SK-N-SH treated with all-trans-retinoic acid at 6 μM for 48 hours (cell line): ENCODE results near the gene MINK1.
A peak's percentile ranks its signal among the peaks of the same experiment; 100 is the strongest.
"Not testable (repeated sequence)": the region's sequence is repeated elsewhere in the genome, so short reads cannot be mapped to it uniquely, and the experiment has no call there.

Experiments used
- ATAC-seq: fragments of 200-7000 bp; cut with Tn5 transposase; 3 replicates; pipeline ENCODE4 v1.9.1; 2020; ENCODE audit warnings: mild to moderate bottlenecking, moderate library complexity
- BACH2 ChIP-seq: fragments of 250-450 bp; sonication (Bioruptor Pico); IDR thresholded peaks from 2 replicates; pipeline ENCODE4 v1.9.0; 2021; ENCODE audit warnings: mild to moderate bottlenecking, borderline replicate concordance
- CSDC2 ChIP-seq: fragments of 250-450 bp; sonication (Bioruptor Pico); IDR thresholded peaks from 2 replicates; pipeline ENCODE4 v1.5.0; 2020; ENCODE audit warnings: mild to moderate bottlenecking, moderate library complexity
- ESRRG ChIP-seq: fragments of 250-450 bp; sonication (Bioruptor Pico); IDR thresholded peaks from 2 replicates; pipeline ENCODE4 v1.6.1; 2021; ENCODE audit warnings: mild to moderate bottlenecking
- GLIS3 ChIP-seq: fragments of 250-450 bp; sonication (Bioruptor Pico); IDR thresholded peaks from 2 replicates; pipeline ENCODE4 v1.5.0; 2020; ENCODE audit warnings: mild to moderate bottlenecking, moderate library complexity
- ISL1 ChIP-seq: fragments of 250-450 bp; sonication (Bioruptor Pico); IDR thresholded peaks from 2 replicates; pipeline ENCODE4 v2.1.2; 2022; ENCODE audit warnings: mild to moderate bottlenecking, moderate library complexity
- POU6F1 ChIP-seq: fragments of 250-450 bp; sonication (Bioruptor Pico); IDR thresholded peaks from 2 replicates; pipeline ENCODE4 v1.8.0; 2021; ENCODE audit warnings: low read depth, mild to moderate bottlenecking, moderate library complexity, borderline replicate concordance
- PPARA ChIP-seq: fragments of 250-450 bp; sonication (Bioruptor Pico); IDR thresholded peaks from 2 replicates; pipeline ENCODE4 v1.5.0; 2020; ENCODE audit warnings: mild to moderate bottlenecking, borderline replicate concordance
- RARB ChIP-seq: fragments of 250-450 bp; sonication (Bioruptor Pico); IDR thresholded peaks from 2 replicates; pipeline ENCODE4 v1.8.0; 2021; ENCODE audit warnings: mild to moderate bottlenecking, moderate library complexity
- SNAI2 ChIP-seq: fragments of 250-450 bp; sonication (Bioruptor Pico); IDR thresholded peaks from 2 replicates; pipeline ENCODE4 v1.5.0; 2020; ENCODE audit warnings: mild to moderate bottlenecking, moderate library complexity
- TCF4 ChIP-seq: fragments of 250-450 bp; sonication (Bioruptor Pico); IDR thresholded peaks from 2 replicates; pipeline ENCODE4 v1.8.0; 2021; ENCODE audit warnings: mild to moderate bottlenecking, moderate library complexity, borderline replicate concordance
- TOX ChIP-seq: fragments of 250-450 bp; sonication (Bioruptor Pico); IDR thresholded peaks from 2 replicates; pipeline ENCODE4 v1.8.0; 2021; ENCODE audit warnings: mild to moderate bottlenecking, moderate library complexity, borderline replicate concordance
- ZC3H10 ChIP-seq: fragments of 250-450 bp; sonication (Bioruptor Pico); IDR thresholded peaks from 2 replicates; pipeline ENCODE4 v1.5.1; 2021; ENCODE audit warnings: mild to moderate bottlenecking, moderate library complexity
- ZFP3 ChIP-seq: fragments of 250-450 bp; sonication (Bioruptor Pico); IDR thresholded peaks from 2 replicates; pipeline ENCODE4 v1.5.0; 2020; ENCODE audit warnings: mild to moderate bottlenecking, moderate library complexity
- ZFP30 ChIP-seq: fragments of 450-650 bp; formaldehyde crosslinking; IDR thresholded peaks from 2 replicates; pipeline ENCODE4 v1.5.0; 2022; ENCODE audit warnings: mild to moderate bottlenecking, moderate library complexity
- ZNF565 ChIP-seq: fragments of 450-650 bp; formaldehyde crosslinking; conservative IDR thresholded peaks from 2 replicates; pipeline ENCODE4 v1.5.0; 2020; ENCODE audit warnings: low read depth, mild to moderate bottlenecking, moderate library complexity
- ZNF70 ChIP-seq: fragments of 450-650 bp; formaldehyde crosslinking; IDR thresholded peaks from 2 replicates; pipeline ENCODE4 v1.5.0; 2020; ENCODE audit warnings: mild to moderate bottlenecking, moderate library complexity
- TF ChIP-seq, protein P1 (sequence below): fragments of 250-450 bp; sonication (Bioruptor Pico); IDR thresholded peaks from 2 replicates; pipeline ENCODE4 v1.5.0; 2020; ENCODE audit warnings: mild to moderate bottlenecking, moderate library complexity
- TF ChIP-seq, protein P2 (sequence below): fragments of 250-450 bp; sonication (Bioruptor Pico); IDR thresholded peaks from 2 replicates; pipeline ENCODE4 v1.8.0; 2020; ENCODE audit warnings: mild to moderate bottlenecking, moderate library complexity, borderline replicate concordance
- TF ChIP-seq, protein P3 (sequence below): fragments of 250-450 bp; sonication (Bioruptor Pico); IDR thresholded peaks from 2 replicates; pipeline ENCODE4 v1.5.1; 2021; ENCODE audit warnings: mild to moderate bottlenecking, moderate library complexity

MINK1 gene

DNA sequence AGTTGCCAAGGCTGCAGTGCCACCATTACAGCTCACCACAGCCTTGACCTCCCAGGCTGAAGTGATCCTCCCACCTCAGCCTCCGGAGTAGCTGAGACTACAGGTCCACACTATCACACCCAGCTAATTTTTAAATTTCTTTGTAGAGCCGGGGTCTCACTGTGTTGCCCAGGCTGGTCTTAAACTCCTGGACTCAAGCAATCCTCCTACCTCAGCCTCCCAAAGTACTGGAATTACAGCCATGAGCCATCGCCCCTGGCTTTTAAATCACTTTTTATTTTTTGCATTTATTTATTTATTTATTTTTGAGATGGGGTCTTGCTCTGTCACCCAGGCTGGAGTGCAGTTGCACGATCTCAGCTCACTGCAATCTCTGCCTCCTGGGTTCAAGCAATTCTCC is 81.4 kb downstream of the MINK1 start:
- ATAC-seq: not testable (repeated sequence)

DNA sequence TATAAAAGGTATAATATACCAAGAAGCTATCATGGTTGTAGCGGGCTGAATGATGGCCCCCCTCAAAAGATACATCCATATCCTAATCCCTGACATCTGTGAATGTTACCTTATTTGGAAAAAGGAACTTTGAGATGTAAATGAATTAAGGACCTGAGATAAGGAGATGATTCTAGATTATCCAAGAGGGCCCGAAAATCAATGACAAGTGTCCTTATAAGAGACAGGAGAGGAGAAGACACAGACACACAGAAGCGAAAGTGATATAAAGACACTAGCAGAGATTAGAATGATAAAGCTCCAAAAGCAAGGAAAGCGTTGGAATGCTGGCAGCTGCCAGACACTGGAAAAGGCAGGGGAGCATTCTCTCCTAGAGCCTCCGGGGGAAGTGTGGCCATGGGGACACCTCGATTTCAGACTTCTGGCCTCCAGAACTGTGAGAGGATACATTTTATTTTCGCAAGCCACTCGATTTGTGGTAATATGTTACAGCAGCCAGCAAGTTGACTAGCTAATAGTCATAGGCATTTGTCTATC is 86.4 kb downstream of the MINK1 start:
- peak; percentile 48 for ATAC-seq

GRCh38 chr17:4920351-4921048 is 87.4 kb downstream of the MINK1 start:
- TF ChIP-seq CSDC2 (CRISPR knock-in tag) (no peak), ZFP30 (CRISPR knock-in tag) (no peak), TOX (CRISPR knock-in tag) (no peak), ZNF70 (CRISPR knock-in tag) (no peak), PPARA (CRISPR knock-in tag) (no peak), ISL1 (CRISPR knock-in tag) (no peak), ZFP3 (no peak), ZC3H10 (CRISPR knock-in tag) (no peak), ESRRG (CRISPR knock-in tag) (no peak), BACH2 (CRISPR knock-in tag) (no peak), RARB (no peak)
- ATAC-seq: no peak; the same call in 2 of the 3 replicates

More for the DNA sequence above, 86.4 kb downstream of the MINK1 start:
- TF ChIP-seq POU6F1 (CRISPR knock-in tag) (no peak), ZC3H10 (CRISPR knock-in tag) (no peak), ZFP30 (CRISPR knock-in tag) (no peak), TCF4 (CRISPR knock-in tag) (peak; percentile 30; the same call in 1 of the 2 replicates), GLIS3 (CRISPR knock-in tag) (no peak), ISL1 (CRISPR knock-in tag) (no peak)
- TF ChIP-seq, protein P1, sequence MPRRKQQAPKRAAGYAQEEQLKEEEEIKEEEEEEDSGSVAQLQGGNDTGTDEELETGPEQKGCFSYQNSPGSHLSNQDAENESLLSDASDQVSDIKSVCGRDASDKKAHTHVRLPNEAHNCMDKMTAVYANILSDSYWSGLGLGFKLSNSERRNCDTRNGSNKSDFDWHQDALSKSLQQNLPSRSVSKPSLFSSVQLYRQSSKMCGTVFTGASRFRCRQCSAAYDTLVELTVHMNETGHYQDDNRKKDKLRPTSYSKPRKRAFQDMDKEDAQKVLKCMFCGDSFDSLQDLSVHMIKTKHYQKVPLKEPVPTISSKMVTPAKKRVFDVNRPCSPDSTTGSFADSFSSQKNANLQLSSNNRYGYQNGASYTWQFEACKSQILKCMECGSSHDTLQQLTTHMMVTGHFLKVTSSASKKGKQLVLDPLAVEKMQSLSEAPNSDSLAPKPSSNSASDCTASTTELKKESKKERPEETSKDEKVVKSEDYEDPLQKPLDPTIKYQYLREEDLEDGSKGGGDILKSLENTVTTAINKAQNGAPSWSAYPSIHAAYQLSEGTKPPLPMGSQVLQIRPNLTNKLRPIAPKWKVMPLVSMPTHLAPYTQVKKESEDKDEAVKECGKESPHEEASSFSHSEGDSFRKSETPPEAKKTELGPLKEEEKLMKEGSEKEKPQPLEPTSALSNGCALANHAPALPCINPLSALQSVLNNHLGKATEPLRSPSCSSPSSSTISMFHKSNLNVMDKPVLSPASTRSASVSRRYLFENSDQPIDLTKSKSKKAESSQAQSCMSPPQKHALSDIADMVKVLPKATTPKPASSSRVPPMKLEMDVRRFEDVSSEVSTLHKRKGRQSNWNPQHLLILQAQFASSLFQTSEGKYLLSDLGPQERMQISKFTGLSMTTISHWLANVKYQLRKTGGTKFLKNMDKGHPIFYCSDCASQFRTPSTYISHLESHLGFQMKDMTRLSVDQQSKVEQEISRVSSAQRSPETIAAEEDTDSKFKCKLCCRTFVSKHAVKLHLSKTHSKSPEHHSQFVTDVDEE (CRISPR knock-in tag): no peak

DNA sequence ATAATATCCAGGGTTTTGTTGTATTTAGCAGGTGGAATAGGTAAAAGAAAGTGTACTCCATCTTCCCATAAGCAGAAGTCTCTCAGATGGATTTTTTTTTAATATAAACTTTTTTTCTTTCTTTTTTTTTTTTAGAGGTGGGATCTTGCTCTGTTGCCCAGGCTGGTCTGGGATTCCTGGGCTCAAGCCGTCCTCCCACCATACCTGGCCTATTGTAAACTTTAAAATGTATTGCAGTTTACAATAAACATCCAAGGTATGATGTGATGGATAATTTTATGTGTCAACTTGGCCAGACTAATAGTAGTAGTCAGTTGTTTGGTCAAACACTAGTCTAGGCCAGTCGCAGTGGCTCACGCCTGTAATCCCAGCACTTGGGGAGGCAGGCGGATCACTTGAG is 88.2 kb downstream of the MINK1 start:
- TF ChIP-seq SNAI2 (CRISPR knock-in tag): no peak
- TF ChIP-seq, protein P2, sequence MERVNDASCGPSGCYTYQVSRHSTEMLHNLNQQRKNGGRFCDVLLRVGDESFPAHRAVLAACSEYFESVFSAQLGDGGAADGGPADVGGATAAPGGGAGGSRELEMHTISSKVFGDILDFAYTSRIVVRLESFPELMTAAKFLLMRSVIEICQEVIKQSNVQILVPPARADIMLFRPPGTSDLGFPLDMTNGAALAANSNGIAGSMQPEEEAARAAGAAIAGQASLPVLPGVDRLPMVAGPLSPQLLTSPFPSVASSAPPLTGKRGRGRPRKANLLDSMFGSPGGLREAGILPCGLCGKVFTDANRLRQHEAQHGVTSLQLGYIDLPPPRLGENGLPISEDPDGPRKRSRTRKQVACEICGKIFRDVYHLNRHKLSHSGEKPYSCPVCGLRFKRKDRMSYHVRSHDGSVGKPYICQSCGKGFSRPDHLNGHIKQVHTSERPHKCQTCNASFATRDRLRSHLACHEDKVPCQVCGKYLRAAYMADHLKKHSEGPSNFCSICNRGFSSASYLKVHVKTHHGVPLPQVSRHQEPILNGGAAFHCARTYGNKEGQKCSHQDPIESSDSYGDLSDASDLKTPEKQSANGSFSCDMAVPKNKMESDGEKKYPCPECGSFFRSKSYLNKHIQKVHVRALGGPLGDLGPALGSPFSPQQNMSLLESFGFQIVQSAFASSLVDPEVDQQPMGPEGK (CRISPR knock-in tag): no peak
- TF ChIP-seq ISL1 (CRISPR knock-in tag): no peak
- no peak for ATAC-seq

GRCh38 chr17:4926577-4927335 is 93.6 kb downstream of the MINK1 start:
- ATAC-seq: not testable (repeated sequence)

DNA sequence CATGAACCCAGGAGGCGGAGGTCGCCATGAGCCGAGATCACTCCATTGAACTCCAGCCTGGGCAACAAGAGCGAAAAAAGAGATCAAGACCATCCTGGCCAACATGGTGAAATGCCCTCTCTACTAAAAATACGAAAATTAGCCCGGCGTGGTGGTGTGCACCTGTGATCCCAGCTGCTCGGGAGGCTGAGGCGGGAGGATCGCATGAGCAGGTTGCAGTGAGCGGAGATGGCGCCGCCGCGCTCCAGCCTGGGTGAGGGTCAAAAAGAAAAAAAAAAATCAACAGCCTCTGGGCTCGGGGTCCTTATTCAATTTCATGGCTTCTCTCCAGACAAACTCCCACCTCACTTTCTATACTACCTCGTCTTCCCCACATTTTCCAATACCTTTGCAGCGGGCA is 95.7 kb downstream of the MINK1 start:
- ATAC-seq: no peak
- TF ChIP-seq, protein P2 (CRISPR knock-in tag): no peak
- TF ChIP-seq CSDC2 (CRISPR knock-in tag): no peak
- no peak for TF ChIP-seq ZNF565 (CRISPR knock-in tag)
- no peak for TF ChIP-seq RARB
- TF ChIP-seq, protein P3, sequence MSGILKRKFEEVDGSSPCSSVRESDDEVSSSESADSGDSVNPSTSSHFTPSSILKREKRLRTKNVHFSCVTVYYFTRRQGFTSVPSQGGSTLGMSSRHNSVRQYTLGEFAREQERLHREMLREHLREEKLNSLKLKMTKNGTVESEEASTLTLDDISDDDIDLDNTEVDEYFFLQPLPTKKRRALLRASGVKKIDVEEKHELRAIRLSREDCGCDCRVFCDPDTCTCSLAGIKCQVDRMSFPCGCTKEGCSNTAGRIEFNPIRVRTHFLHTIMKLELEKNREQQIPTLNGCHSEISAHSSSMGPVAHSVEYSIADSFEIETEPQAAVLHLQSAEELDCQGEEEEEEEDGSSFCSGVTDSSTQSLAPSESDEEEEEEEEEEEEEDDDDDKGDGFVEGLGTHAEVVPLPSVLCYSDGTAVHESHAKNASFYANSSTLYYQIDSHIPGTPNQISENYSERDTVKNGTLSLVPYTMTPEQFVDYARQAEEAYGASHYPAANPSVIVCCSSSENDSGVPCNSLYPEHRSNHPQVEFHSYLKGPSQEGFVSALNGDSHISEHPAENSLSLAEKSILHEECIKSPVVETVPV (CRISPR knock-in tag): no peak
